TTC549 (cell line): ENCODE results near the gene SLC35G2.
"Not testable (repeated sequence)": the region's sequence is repeated elsewhere in the genome, so short reads cannot be mapped to it uniquely, and the experiment has no call there.

ENCODE experiments used
- FAIRE-seq: peaks from 2 replicates; lab custom pipeline; 2012; peaks lifted over from hg19 to GRCh38; lab: Jason Lieb, UNC

Gene SLC35G2

DNA sequence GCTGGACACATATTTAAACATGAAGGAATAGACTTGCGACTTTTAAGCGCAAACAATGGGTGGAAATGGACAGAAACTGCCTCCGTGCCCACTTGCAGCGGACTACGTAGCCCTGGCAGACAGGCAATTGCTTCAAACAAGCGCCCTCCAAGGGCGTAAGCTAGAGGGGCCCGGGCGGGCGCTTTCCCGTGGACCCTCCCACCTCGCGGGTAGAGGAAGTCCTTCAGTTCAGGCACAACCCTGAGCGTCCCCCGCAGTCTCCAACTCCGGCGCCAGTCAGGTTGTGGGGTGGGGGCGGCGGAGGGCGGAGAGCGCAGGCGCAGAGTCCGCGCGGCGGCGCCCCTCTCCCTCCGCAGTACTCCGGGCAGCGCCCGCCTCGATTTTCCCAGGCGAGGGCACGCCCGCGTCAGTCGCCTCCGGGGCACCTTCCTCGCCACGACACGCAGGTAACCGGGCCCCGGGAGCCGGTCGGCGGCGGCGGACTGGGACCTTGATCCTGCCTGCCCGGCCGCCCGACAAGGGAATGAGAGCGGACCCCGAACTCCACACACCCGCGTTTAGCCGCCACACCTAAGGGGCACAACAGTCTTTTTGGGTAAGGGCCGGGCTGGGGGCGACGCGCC lies at the start of gene SLC35G2:
Gene SLC35G2 (plus strand): TSS at position 358 of the 623 bp plus-strand sequence. CDS start 35,335 bp downstream, outside the sequence.
- no peak for FAIRE-seq

DNA sequence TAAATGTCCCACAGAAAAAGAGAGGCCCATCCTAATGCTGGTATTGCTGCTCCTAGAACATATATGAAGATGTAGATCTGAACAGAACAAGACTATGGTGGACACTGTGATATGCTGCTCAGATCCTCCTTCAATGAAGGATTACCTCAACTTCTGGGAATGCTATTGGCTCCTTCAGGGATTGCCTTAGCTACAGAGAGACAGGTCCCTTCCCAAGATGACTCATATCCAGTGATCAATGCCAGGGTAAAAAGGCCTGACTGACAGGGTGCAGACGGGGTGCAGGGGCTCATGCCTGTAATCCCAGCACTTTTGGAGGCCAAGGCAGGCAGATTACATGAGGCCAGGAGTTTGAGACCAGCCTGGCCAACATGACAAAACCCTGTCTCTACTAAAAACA lies 46.2 kb upstream of the SLC35G2 start:
- FAIRE-seq, result no peak

DNA sequence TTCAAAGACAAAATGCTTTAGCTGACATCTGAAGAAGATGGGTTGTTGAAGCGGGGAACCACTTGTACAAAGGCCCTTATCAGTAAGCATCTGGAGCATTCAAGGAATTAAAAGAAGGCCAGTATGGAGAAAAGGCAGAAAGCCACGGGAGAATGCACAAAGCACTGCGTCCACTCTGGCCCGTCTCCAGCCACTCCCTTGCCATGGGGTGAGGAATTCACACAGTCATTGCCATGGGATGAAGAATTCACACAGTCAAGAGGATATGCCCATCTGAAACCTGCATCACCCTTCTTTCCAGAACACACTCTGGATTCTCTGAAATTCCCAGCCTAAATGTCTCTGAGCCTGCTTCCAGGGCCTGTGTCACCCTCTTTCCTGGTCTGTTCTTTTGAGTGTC lies 40.1 kb upstream of the SLC35G2 start:
- no peak for FAIRE-seq

DNA sequence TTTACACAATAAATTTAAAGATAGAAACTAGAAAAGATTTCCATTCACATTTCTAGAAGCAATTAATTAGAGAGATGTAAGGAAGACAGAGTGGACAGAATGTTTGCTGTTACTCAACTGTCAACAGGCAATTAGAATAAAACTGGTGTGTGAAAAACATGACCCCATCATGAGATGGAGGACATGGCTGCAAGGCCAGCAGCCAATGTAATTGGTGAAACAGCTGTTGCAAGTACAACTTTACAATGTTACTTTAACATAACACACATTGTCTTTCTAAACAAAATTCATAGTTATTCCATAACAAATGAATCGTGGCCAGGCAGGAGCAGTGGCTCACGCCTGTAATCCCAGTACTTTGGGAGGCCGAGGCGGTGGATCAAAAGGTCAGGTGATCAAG lies 38.2 kb upstream of the SLC35G2 start:
- FAIRE-seq, result no peak

DNA sequence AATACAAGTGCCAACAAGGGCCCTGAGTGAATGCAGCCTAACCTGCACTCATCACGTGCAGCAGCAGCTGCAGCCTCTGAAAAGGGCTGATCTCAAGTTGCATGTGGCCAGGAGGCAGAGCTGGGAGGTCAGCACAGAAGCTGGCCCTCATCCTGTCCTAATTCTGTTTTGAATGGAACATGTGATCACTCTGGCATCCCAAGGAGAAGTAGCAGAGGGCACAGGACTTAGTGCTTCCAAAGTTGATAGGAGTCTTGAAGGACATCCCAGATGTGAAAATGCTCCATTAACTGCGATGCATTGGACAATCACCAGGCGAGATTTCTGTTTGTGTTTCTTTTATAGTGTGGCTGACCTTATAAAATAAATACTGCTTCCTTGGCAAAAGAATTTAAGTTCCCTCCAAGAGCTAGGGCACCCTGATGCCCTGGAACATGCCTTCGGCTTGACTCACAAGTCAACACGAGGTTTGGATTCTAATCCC lies 35.2 kb upstream of the SLC35G2 start:
- FAIRE-seq, result no peak

DNA sequence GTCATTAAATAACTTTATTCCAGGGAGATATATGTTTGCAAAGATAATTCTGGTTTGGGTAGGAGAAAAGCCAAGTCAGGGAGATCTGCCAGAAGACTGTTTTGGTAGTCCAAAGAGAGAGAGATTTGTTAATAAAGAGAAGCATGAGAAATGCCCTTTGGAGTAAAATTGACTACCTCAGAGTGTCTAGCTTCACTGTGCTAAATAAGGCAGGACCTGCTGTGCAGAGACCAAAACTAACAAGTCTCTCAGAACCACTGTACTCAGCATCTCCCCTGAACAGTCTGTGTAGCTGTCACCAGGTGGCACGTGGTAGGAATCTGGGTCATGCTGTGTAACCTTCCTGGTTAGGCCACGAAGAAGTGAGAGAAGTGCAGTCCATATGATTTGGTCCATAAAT lies 31.6 kb upstream of the SLC35G2 start:
- no peak for FAIRE-seq

DNA sequence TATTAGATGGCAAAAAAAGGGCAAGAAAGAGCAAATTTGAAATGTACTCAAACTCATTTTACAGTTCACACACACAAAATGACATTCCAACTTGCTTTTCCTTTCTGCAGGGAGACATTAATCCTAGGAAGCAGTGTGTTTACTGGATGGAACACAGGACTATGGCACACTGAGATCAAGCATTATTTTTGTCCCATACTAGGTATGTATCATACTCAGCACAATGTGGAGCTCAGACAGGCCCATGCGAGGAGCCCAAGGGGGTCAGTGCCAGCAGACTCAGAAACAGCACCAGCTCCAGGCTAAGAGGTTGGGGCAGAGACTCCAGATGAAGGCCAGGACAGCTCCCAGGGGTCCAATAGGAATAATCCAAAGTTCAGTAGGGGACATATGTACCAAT lies 30.8 kb upstream of the SLC35G2 start:
- no peak for FAIRE-seq

DNA sequence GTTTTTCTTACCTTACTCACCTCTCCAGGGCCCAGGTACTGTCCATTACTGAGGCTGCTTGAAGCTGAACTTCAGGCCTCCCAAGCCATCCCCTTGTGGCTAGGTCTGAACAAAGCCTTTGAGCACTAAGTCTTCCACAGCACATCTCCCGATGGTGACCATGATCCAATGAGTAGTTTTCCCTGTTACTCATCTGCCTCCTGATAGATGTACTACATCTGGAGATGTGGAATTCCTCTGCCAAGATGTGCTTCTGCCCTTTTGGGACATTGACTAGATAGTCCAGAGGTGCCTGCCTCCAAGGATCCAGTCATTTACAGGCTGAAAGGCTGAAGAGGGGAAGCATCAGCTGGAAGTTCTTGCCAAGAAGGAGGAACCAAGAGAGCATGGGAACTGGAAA lies 28.9 kb upstream of the SLC35G2 start:
- FAIRE-seq, result no peak

DNA sequence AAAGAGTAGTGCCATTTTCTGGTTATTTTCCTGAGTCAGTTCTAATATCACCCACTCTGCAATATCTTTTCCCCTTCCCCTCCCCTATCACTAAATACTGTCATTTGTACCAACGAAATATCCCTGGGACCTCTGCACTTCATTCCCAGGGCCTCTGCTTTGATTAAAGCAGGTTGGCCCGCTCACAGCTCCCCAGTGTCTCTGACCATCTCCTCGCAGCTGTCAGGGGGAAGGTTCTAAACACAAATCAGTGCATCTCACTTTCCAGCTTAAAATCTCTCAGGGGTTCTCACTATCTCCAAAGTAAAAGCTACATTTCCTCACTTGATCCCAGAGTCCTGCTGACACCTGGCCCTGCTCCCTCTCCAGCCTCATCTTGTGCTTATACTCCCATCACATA lies 28.1 kb upstream of the SLC35G2 start:
- no peak for FAIRE-seq

DNA sequence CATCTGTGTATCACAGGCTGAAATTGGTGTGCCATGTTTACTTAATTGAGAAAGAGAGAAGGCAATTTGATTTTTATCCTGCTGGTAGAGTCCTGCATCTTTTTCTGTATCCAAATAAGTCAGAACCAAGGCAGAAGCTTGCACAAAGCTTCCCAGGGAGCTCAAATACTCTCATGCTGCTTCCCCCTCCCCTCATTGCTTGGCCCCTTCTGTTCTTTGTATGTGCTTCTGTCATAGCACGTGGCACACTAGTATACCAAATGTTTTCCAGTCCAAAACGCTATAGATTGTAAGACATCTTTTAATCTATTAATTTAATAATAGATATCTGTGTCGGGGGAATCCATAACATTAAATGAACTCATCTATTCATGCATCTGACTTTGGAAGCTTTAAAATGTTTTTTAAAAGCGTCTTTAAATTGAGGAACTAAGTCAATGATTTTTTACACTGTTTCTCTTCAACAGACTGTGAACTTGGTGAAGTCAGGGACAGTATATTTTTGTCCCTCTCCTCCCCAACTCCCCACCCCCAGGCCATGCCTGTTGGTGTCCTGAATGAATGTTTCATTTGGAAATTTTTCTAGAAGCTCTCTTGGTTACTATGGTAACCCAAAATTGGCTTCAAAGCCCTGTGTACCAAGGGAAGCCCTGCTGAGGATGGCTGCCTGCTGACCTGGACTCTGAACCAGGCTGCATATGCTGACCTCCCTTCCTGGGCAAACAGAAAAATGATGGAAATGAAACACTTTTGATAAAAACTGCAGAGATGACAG lies 26.2 kb upstream of the SLC35G2 start:
- FAIRE-seq, result no peak

DNA sequence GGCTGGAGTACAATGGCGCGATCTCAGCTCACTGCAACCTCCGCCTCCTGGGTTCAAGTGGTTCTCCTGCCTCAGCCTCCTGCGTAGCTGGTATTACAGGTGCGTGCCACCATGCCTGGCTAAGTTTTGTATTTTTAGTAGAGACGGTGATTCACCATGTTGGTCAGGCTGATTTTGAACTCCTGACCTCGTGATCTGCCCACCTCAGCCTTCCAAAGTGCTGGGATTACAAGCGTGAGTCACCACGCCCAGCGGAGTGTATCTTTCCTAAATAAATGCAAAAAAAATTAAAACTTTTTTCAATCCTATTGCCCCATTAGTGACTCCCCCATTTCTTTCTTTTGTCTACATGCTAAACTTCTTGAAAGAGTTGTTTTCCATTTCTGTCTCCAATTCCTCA lies 17.8 kb upstream of the SLC35G2 start:
- FAIRE-seq, result not testable (repeated sequence)

DNA sequence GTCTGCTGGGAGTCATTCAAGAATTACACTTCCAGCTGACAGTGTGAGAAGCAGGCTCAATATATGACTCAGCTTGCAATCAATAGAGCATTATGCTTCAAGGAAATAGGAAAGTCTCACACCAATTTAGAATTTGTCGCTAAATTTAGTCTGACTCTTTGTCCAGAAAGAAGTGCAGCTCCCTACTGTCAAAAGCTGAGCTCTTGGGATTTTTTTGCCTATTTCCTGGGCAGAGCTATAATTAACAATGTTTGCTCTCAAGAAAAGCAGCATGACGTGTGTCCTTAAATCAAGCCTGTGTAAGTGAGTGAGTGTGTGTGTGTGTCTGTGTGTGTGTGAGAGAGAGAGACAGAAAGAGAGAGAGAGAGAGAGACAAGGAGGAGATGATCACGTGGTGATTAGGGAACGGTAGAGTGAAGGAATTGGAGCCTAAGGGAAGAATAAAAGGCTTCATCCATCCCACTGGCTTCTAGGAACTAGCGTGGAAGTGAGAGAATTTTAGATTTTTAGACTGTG lies 16.4 kb upstream of the SLC35G2 start:
- FAIRE-seq, result no peak

DNA sequence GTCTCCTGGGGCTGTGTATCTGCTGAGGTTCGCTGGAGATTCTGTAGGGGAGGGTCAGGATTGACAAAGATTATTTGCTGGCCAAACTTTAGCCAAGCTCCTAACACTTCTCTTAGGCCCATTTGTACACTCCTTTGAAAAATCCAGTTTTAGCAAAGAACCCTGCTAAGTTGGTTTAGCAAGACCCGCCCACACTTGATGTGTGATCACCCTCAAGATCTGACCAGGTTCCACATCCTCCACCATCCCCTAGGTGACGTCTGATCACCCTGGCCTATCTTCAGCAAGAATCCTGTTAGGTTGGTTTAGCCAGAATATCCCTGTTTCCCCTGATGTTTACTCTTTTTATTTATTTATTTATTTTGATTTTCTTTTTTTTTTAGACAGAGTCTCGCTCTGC lies 14.8 kb upstream of the SLC35G2 start:
- FAIRE-seq, result no peak

DNA sequence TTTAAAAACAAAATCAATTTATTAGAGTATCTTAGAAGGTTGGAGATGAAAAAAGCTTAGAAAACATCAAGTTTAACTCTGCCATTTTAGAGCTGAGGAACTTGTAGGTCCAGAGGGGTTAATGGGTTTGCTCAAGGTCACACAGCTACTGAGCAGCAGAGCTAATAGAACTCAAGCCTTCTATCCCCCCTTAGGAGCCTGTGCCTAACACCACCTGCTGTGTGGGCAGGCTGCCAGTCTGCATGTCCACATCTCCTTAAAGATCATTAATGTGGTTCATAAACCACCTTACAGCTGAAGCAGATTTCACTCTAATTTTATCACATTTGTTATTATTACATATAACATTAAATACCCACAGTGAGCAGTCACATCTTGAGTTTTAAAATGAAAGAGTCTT lies 14.1 kb upstream of the SLC35G2 start:
- no peak for FAIRE-seq

DNA sequence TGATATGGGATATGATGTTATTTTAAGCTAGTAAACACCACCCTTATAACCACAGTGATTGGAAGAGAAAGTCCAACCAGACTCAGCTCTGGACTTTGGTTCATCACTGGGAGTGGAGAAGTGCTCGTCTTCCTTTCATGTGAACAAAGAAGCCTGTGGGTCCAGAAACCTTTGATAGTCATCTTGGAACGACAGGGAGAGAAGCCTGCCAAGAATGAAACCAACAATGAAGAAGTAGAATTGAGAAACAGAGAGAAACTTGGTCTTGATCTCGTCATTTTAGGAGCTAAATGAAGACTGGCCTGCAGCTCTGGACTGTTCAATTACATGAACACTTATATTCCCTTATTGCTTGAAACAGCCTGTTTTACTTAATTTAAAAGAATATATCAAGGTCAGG lies 13.1 kb upstream of the SLC35G2 start:
- no peak for FAIRE-seq

DNA sequence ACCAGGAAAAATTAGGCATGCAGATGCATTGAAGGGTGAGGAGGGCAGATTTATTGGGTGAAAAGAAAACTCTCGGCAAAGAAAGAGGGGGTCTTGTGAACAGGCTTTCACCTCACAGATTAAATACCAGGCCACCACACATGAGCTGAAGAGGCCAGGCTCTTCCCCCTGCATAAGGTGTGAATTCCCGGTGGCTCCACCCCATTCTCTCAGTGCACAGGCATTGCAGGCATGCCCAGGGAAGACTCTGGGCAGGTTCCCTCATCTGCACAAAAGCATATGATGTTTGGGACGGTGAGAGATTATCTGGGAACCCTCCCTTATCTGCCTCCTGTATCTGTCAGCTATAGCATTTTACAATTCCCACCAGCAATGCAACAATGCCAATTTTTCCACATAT lies 7.2 kb upstream of the SLC35G2 start:
- no peak for FAIRE-seq

DNA sequence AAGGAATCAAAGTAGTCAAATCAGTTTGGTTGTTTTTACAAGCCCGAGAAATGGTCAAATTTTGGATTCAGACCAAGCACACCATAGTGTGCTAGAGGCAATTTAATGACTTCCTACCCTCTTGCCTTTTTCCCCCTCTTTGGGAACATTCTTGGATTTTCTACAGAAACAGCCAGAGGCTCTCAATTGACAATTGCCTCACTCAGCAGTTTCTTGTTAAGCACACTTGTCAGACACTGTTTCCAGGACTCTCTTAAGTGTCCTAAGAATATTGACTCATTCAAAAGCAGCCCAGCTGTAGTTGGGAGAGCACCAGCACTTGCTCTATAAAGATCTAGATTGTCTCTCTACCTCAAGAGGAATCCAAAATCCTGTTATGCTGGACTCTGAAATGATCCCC lies 1.5 kb upstream of the SLC35G2 start:
- no peak for FAIRE-seq

DNA sequence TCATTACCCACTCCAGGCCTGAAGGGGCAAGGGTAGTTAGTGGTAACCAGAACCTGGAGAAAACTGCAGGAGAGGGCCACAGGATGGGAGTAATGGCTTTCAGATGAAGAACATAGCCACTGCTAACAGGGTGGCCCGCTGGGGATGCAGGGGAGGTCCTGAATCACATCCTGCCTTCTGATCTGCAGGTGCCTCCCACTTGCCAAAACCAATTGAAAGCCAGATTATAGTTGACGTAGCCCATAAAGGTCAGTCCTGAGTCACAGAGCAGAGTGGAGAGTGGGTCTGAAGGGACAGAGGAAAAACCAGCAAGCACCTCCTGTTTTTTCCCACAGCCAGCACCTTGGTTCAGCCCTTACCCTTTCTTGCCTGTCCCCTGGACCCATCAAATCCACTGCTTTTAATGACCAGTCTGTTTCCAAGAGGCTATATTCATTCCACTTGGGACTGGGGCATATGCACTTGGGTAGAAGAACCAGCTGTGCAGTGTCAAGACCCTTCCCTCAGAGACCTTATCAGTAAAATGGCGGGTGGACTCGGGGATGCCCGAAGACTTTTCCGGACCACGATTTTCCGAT lies 646 bp upstream of the SLC35G2 start:
- no peak for FAIRE-seq

DNA sequence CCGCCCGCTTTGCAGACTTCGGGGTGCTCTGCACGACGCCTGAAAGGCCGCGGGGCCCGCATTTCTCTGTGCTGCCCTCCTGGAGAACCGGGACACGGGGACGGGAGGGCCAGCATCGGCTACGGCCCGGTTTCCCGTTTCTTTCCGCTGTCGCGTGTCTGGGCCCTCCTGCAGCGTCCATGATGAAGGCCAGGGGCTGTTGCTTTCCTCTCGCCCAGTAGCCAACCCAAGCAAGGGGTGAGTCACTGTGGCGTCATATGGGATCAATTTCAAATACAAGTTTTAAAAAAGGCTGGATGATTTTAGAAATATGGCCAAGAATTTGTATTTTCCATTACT lies 435 bp downstream of the SLC35G2 start:
- FAIRE-seq, result no peak

DNA sequence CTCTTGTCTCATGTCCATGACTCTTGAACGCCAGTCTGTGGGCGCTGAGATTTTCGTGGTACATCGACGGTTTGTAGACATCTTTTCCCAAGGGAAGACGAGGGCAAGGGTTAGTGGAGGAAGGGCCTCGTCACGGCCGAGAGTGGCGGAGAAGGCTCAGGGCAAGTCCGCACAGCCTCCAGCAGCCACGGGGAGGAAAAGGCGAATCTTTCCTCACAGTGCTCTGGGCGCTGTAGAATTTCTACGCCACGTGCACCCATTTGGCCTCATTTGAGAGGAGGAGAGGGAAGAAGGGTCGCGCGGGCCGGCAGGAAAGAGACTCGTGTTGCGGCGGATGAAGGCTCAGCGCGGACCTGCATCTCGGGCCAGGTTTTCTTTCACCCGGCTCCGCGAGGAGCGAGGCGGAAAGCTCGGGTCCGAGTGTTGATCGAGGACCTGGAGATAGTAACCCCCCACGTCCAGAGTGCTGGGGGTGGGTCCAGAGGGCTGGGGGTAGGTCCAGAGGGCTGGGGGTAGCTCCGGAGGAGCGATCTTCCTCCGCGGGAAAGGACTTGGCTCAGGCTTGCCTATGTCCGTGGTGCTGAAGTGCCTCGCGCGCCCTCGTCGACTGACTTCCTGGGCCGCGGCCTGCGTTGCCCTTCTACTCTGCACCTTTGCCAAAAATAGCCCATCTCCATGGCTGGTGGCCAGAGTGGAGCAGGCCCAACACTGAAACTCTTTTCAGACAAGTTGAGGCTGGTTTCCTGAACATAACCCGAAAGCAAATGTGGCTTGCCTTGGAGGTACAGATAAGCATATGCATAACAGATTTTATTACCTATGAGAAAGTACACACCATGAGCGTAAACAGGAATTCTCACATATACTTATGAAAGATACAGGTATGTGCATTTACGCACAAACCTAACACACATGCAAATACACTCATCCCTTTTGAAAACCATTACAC lies 1.1 kb downstream of the SLC35G2 start:
- FAIRE-seq, result no peak

DNA sequence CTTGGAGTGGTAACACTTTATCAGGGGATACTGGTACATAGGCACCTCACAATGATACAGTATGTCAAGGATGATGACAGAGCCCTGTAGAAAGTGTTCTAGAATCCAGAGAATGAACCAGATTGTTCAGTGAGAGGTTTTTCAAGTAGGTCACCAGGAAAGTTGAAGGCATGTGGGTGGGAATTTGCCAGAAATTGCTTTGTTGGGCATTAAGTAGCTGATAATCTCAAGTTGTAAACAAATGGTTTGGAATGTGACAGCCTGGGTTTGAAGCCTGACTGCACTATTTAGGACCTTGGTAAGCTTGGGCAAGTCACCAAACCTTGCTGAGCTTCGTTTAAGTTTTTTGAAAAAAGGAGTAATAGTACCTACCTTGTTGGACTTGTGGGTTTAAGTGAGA lies 12.5 kb downstream of the SLC35G2 start:
- FAIRE-seq, result no peak

DNA sequence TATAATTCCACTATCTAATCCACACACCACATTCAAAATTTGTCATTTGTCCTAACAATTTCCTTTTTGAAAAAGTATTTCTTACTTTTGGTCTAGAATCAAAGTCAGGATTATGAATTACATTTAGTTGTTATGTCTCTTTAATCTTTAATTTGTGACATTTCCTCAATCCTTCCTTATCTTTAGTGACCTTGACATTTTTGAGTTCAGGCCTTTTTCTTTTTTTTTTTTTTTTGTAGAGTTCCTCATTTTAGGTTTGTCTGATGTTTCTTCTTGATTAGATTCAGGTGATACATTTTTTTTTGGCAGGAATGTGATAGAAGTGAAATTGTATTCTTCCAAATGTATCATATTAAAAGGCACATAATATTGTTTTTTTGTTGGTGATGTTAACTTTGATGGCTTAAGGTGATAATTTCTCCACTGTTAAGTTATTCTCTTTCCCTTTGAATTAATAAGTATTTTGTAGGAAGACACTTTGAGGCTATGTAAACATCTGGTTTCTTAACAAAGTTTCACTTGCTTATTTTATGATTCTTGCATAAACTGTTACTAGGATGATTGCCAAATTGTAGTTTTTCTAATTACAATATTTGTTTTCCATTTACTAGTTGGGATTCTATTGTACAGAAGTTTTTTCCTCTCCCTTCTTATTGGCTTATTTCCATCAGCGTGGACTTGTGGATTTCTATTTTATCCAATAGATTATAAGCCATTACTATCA lies 16.3 kb downstream of the SLC35G2 start:
- no peak for FAIRE-seq
